K562 (cell line): Measurements from ENCODE around the gene NLGN4X. TPM values are rescaled to one million over a fixed set of nuclear protein-coding genes. Genes with fewer than 3 reads are reported as not detected.

ENCODE experiments used
- ATAC-seq: fragments of 200-7000 bp; cut with Tn5 transposase; 3 replicates; pipeline ENCODE4 v1.9.1; 2020; ENCODE audit warnings: moderate library complexity
- BruUV-seq: library from RNA; stranded (reverse); fragments of 400-500 nt; replicated peaks from 2 replicates; lab custom pipeline; 2021; lab: Mats Ljungman, UMichigan
- CTCF ChIA-PET: fragments of 300-600 bp; formaldehyde crosslinking; extraction: SDS; loops from one replicate; lab custom pipeline; 2021; ENCODE audit warnings: low intra/inter-chr PET ratio; lab: Yijun Ruan, JAX
- POLR2A ChIA-PET: fragments of 300-600, 350-650 bp; sonication (Branson Sonifier 250); formaldehyde crosslinking; extraction: SDS; loops from one replicate; lab custom pipeline; 2021; ENCODE audit warnings: antibody characterized with exemption, inconsistent platforms; lab: Yijun Ruan, JAX
- DNase-seq, 4 experiments: peaks; one replicate each; pipeline versions ENCODE4 v3.0.0 to v3.0.0-alpha.2; 2011 to 2018; ENCODE audit warnings: low spot score in 3 of 4, mixed read lengths in 3 of 4; ENCODE audit errors: extremely low read depth in 1 of 4
- FAIRE-seq: peaks from 2 replicates; lab custom pipeline; 2011; peaks lifted over from hg19 to GRCh38; lab: Jason Lieb, UNC
- H2AFZ ChIP-seq: 2 replicates; pipeline ENCODE4 v1.6.0; 2011; ENCODE audit warnings: low read depth, low read length, control low read depth, inconsistent platforms
- H3K27ac ChIP-seq: fragments of 200-600 bp; 3 replicates; pipeline ENCODE4 v1.8.0; 2011; ENCODE audit warnings: low read depth, mild to moderate bottlenecking, control low read depth, inconsistent platforms, low read length, moderate library complexity, mixed read lengths; ENCODE audit errors: extremely low read depth
- H3K27me3 ChIP-seq, 2 experiments: fragments of 300-600 bp in 1 of 2; 2 replicates in 1 of 2; 3 replicates in 1 of 2; pipeline versions ENCODE4 v1.6.0 to v1.8.0; 2011; ENCODE audit warnings: inconsistent platforms in 2 of 2, low read length in 2 of 2, mild to moderate bottlenecking in 1 of 2, mixed read lengths in 1 of 2, moderate library complexity in 1 of 2; ENCODE audit not compliant: control insufficient read depth in 2 of 2, insufficient read depth in 2 of 2
- H3K36me3 ChIP-seq: fragments of 300-600 bp; 3 replicates; pipeline ENCODE4 v1.8.0; 2011; ENCODE audit warnings: mild to moderate bottlenecking, low read length, inconsistent platforms; ENCODE audit not compliant: control insufficient read depth, insufficient read depth
- H3K4me1 ChIP-seq, 2 experiments: fragments of 200-600 bp in 1 of 2; replicated peaks in 1 of 2; 2 replicates in 1 of 2; 3 replicates in 1 of 2; pipeline versions ENCODE4 v1.5.1 to v1.8.0; 2011; ENCODE audit warnings: inconsistent platforms in 2 of 2, low read length in 2 of 2, mild to moderate bottlenecking in 1 of 2, mixed read lengths in 1 of 2, moderate library complexity in 1 of 2; ENCODE audit not compliant: control insufficient read depth in 2 of 2, insufficient read depth in 2 of 2
- H3K4me2 ChIP-seq: 2 replicates; pipeline ENCODE4 v1.6.1; 2011; ENCODE audit warnings: low read length, control low read depth, inconsistent platforms, mixed read lengths; ENCODE audit not compliant: insufficient read depth
- H3K4me3 ChIP-seq: fragments of 200-600 bp; sonication (generic), shearing (Covaris generic); 2 replicates; pipeline ENCODE4 v1.5.1; 2016; ENCODE audit warnings: control low read depth, inconsistent platforms
- H3K79me2 ChIP-seq: fragments of 200-600 bp; 3 replicates; pipeline ENCODE4 v1.8.0; 2011; ENCODE audit warnings: low read length, inconsistent platforms; ENCODE audit not compliant: control insufficient read depth, insufficient read depth
- H3K9ac ChIP-seq, 2 experiments: 2 replicates each; pipeline versions ENCODE4 v1.6.0 to v1.6.1; 2011; ENCODE audit warnings: low read depth in 2 of 2, low read length in 2 of 2, control low read depth in 1 of 2, inconsistent platforms in 1 of 2, mild to moderate bottlenecking in 1 of 2, mixed read lengths in 1 of 2; ENCODE audit not compliant: insufficient read depth in 1 of 2
- H3K9me1 ChIP-seq: one replicate; pipeline ENCODE4 v1.6.0; 2011; ENCODE audit warnings: inconsistent platforms, mild to moderate bottlenecking, low read length, moderate library complexity; ENCODE audit not compliant: control insufficient read depth, insufficient read depth
- H3K9me3 ChIP-seq: replicated peaks from 2 replicates; pipeline ENCODE4 v1.5.1; 2011; ENCODE audit warnings: low read depth, low read length, inconsistent platforms; ENCODE audit not compliant: control insufficient read depth, insufficient read depth
- H4K20me1 ChIP-seq: replicated peaks from 2 replicates; pipeline ENCODE4 v1.6.1; 2011; ENCODE audit warnings: low read length, inconsistent platforms, mixed read lengths; ENCODE audit not compliant: control insufficient read depth, insufficient read depth
- BRD4 ChIP-seq: fragments of 200-600 bp; sonication (generic); IDR thresholded peaks from 2 replicates; pipeline ENCODE4 v1.6.1; 2017; ENCODE audit warnings: inconsistent platforms
- CEBPB ChIP-seq: fragments of 450-650 bp; IDR thresholded peaks from 2 replicates; pipeline ENCODE4 v1.6.1; 2016; ENCODE audit warnings: missing genetic modification characterization, missing compliant biosample characterization
- CREM ChIP-seq: IDR thresholded peaks from 2 replicates; pipeline ENCODE4 v1.6.1; 2014; ENCODE audit warnings: antibody characterized with exemption, low read depth
- DIDO1 ChIP-seq: fragments of 450-650 bp; IDR thresholded peaks from 2 replicates; pipeline ENCODE4 v1.6.1; 2016; ENCODE audit warnings: low read depth, missing biosample characterization, missing genetic modification characterization
- ERF ChIP-seq: fragments of 450-650 bp; formaldehyde crosslinking; IDR thresholded peaks from 2 replicates; pipeline ENCODE4 v1.4.0; 2020; ENCODE audit warnings: mild to moderate bottlenecking, mixed read lengths
- HDAC6 ChIP-seq: IDR thresholded peaks from 2 replicates; pipeline ENCODE4 v1.6.1; 2012; ENCODE audit warnings: low read depth, mild to moderate bottlenecking, control low read depth, inconsistent platforms, low read length, moderate library complexity
- KLF6 ChIP-seq: fragments of 250-450 bp; sonication (Bioruptor Pico); IDR thresholded peaks from 2 replicates; pipeline ENCODE4 v1.4.0; 2020; ENCODE audit warnings: mild to moderate bottlenecking, moderate library complexity, borderline replicate concordance
- NBN ChIP-seq: fragments of 450-650 bp; IDR thresholded peaks from 2 replicates; pipeline ENCODE4 v1.6.1; 2016; ENCODE audit warnings: low read depth, mild to moderate bottlenecking
- NCOR1 ChIP-seq: fragments of 450-650 bp; IDR thresholded peaks from 2 replicates; pipeline ENCODE4 v1.6.1; 2016; ENCODE audit warnings: mild to moderate bottlenecking, moderate library complexity
- NR1H2 ChIP-seq: sonication (generic); formaldehyde crosslinking; IDR thresholded peaks from 2 replicates; pipeline ENCODE4 v1.4.0; 2020; ENCODE audit warnings: mild to moderate bottlenecking, missing genetic modification reagents
- SIN3A ChIP-seq, 2 experiments: fragments of 150-350 bp in 1 of 2; IDR thresholded peaks; 2 replicates each; pipeline ENCODE4 v1.6.1; 2011 to 2016; ENCODE audit warnings: borderline replicate concordance in 2 of 2, low read depth in 2 of 2, low read length in 2 of 2, mild to moderate bottlenecking in 2 of 2, moderate library complexity in 2 of 2; ENCODE audit not compliant: control insufficient read depth in 1 of 2
- TOE1 ChIP-seq, 2 experiments: fragments of 450-650 bp in 1 of 2; sonication (generic) in 1 of 2; formaldehyde crosslinking in 1 of 2; IDR thresholded peaks; 2 replicates each; pipeline versions ENCODE4 v1.7.1 to v1.8.0; 2016 to 2022; ENCODE audit warnings: borderline replicate concordance in 2 of 2, mild to moderate bottlenecking in 2 of 2, antibody characterized with exemption in 1 of 2, inconsistent platforms in 1 of 2, low read depth in 1 of 2, missing genetic modification reagents in 1 of 2, moderate library complexity in 1 of 2
- ZNF134 ChIP-seq: fragments of 250-450 bp; sonication (Bioruptor Pico); conservative IDR thresholded peaks from 2 replicates; pipeline ENCODE4 v1.4.0; 2020
- ZNF239 ChIP-seq: fragments of 250-450 bp; sonication (Bioruptor Pico); IDR thresholded peaks from 2 replicates; pipeline ENCODE4 v1.4.0; 2020; ENCODE audit warnings: mild to moderate bottlenecking
- ZNF324 ChIP-seq: fragments of 250-450 bp; sonication (Bioruptor Pico); IDR thresholded peaks from 2 replicates; pipeline ENCODE4 v1.4.0; 2020; ENCODE audit warnings: mild to moderate bottlenecking
- WGBS: fragments of 100-300 bp; shearing (Covaris generic); methylation state at CpG from one replicate; pipeline ENCODE4 v1.1.6; 2016; ENCODE audit warnings: low coverage, mixed read lengths; ENCODE audit not compliant: insufficient coverage; ENCODE audit errors: missing lambda C conversion rate; 5-methylcytosine and 5-hydroxymethylcytosine counted together
- in situ Hi-C: fragments of 300-500 bp; cut with MboI; formaldehyde crosslinking; loops from 4 replicates; pipeline ENCODE4 v1.15.0; 2018; ENCODE audit warnings: inconsistent platforms, mixed read lengths
- intact Hi-C: fragments of 100-400 bp; cut with micrococcal nuclease; formaldehyde crosslinking; loops from 2 replicates; pipeline ENCODE4 v1.14.2; 2022
- polyA plus RNA-seq, 8 experiments: library from polyadenylated mRNA; depleted of rRNA in 4 of 8; stranded (reverse) in 5 of 8; unstranded in 3 of 8; fragments of >200 nt; fragmentation: Nextera tagmentation in 2 of 8; fragmentation: Illumina TruSeq in 1 of 8; extraction: Ambion mirVana in 2 of 8; extraction: Trizol in 1 of 8; gene quantifications; 2 replicates each; pipeline versions ENCODE4 v1.2.1 to v1.2.3, GENCODE V29; 2011 to 2014; ENCODE audit warnings: inconsistent platforms in 1 of 8, missing spikeins in 1 of 8
- total RNA-seq, 7 experiments: library from RNA; depleted of rRNA in 6 of 7; stranded (reverse); fragments of >200 nt in 6 of 7; fragmentation: Illumina TruSeq in 2 of 7; extraction: Trizol in 2 of 7; gene quantifications; 2 replicates each; pipeline versions ENCODE4 v1.2.1 to v1.2.3, GENCODE V29; 2011 to 2021; ENCODE audit warnings: low replicate concordance in 1 of 7

Gene NLGN4X
- total and polyA plus RNA-seq, 9 of the 15 experiments (the other 6 are each of a cell fraction or from before 2014, with no cell fraction given), result 0.07 TPM; not detected in 8

- TF ChIP-seq TOE1 (IDR thresholded peaks at IDR 0.05; ENCODE audit: borderline replicate concordance) (no peak), TOE1 (CRISPR knock-in tag; IDR thresholded peaks at IDR 0.05; ENCODE audit: borderline replicate concordance, low read depth) (no peak)
Observed at GRCh38 chrX:6227453-6227835, 1.2 kb downstream of the NLGN4X start (continued).

GRCh38 chrX:6226596-6227452, 1.8 kb downstream of the NLGN4X start:
- FAIRE-seq (no peak), DNase-seq (no peak), ATAC-seq (no peak)
- H4K20me1 ChIP-seq, result no peaks in the 10 kb centered on the region
- ChIA-PET POLR2A (no interaction called here), CTCF (no interaction called here)
- in situ Hi-C loops (no loop called here), intact Hi-C loops (no loop called here)
- WGBS, result 2% methylated on average over 25 of the region's 65 CpGs
- no peak overlapping the region for H3K4me3 ChIP-seq
- no peak overlapping the region for H2AFZ ChIP-seq
- no peak overlapping the region for H3K9ac ChIP-seq
- no peaks in the 10 kb centered on the region for H3K4me1 ChIP-seq
- no peaks in the 10 kb centered on the region for H3K27me3 ChIP-seq
- no peaks in the 10 kb centered on the region for H3K9me1 ChIP-seq
- H3K9me3 ChIP-seq, result no peaks in the 10 kb centered on the region
- no peak for TF ChIP-seq ZNF324
- no peak for TF ChIP-seq BRD4
- no peak for TF ChIP-seq ZNF134
- no peak for TF ChIP-seq ZNF239 (CRISPR knock-in tag)
- TF ChIP-seq NBN, result no peak
- no peak for TF ChIP-seq NCOR1
- TF ChIP-seq CREM, result no peak
- TF ChIP-seq KLF6 (CRISPR knock-in tag), result no peak
- no peak for TF ChIP-seq ERF
- no peak for TF ChIP-seq NR1H2
- no peak for TF ChIP-seq CEBPB
- no peak for TF ChIP-seq SIN3A (IDR thresholded peaks at IDR 0.05; ENCODE audit: borderline replicate concordance in 2 of 2, control insufficient read depth in 1 of 2, low read depth in 2 of 2, low read length in 2 of 2)
- TF ChIP-seq HDAC6, result no peak
- no peak for TF ChIP-seq DIDO1 (tag)
- BruUV-seq, result no TSS peak
- H3K79me2 ChIP-seq, result no peaks in the 10 kb centered on the region
- no peak overlapping the region for H3K27ac ChIP-seq
- H3K36me3 ChIP-seq, result no peaks in the 10 kb centered on the region
- H3K4me2 ChIP-seq, result no peak overlapping the region
